GM23248 (cell line): ENCODE measurements around the gene GOLGA3.

Source experiments
- EZH2 ChIP-seq: fragments of 200-600 bp; sonication (generic); IDR thresholded peaks from 2 replicates; pipeline ENCODE4 v1.6.1; 2018; ENCODE audit warnings: antibody characterized with exemption, mild to moderate bottlenecking; ENCODE audit not compliant: insufficient read depth, poor library complexity, severe bottlenecking
- EZH2phosphoT487 ChIP-seq: fragments of 200-600 bp; sonication (generic); IDR thresholded peaks from 2 replicates; pipeline ENCODE4 v1.6.1; 2018; ENCODE audit warnings: antibody characterized with exemption, moderate library complexity, mild to moderate bottlenecking, low read depth; ENCODE audit not compliant: insufficient read depth

GRCh38 chr12:132853285-132854092, 24.8 kb upstream of the GOLGA3 start:
- TF ChIP-seq EZH2, result no peak
- no peak for TF ChIP-seq EZH2phosphoT487
